ENCODE measurements around the gene SCAP.

DNA sequence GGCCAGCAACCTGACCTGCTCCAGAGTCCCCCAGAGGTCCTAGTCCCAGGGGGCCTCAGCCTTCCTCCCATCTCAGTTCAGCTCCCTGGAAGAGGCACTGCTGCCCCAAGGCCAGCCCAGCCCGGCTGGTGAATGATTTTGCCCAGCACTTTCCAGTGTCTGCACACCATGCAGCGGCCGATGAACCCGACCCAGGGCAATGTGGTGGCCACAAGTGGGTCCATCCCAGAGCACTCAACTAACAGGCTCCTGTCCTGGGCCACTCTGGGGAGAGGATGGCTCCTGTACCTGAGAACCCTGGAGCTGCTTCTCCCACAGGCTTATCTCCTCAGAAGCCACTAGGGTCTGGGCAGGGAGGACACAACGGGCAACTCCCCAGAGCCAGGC is 55.7 kb downstream of the SCAP start:
- TF ChIP-seq POLR2A (IDR thresholded peaks at IDR 0.05; ENCODE audit: low read depth, low read length) (no peak), RCOR1 (IDR thresholded peaks at IDR 0.05; ENCODE audit: insufficient replicate concordance, low read length) (no peak), USF2 (IDR thresholded peaks at IDR 0.05; ENCODE audit: low read depth, low read length) (no peak), CEBPB (IDR thresholded peaks at IDR 0.05; ENCODE audit: low read depth, low read length) (no peak), NFE2L2 (IDR thresholded peaks at IDR 0.05; ENCODE audit: low read depth, low read length) (no peak), CHD1 (IDR thresholded peaks at IDR 0.05; ENCODE audit: low read depth, low read length) (no peak), MAZ (IDR thresholded peaks at IDR 0.05; ENCODE audit: borderline replicate concordance, low read depth, low read length) (no peak), BHLHE40 (IDR thresholded peaks at IDR 0.05; ENCODE audit: low read depth, low read length) (no peak), FOS (IDR thresholded peaks at IDR 0.05; ENCODE audit: low read depth, low read length) (no peak), MXI1 (IDR thresholded peaks at IDR 0.05; ENCODE audit: borderline replicate concordance, low read depth, low read length) (no peak), RAD21 (IDR thresholded peaks at IDR 0.05; ENCODE audit: low read length) (no peak), ELK1 (IDR thresholded peaks at IDR 0.05; ENCODE audit: borderline replicate concordance, low read depth, low read length) (no peak), SMC3 (IDR thresholded peaks at IDR 0.05; ENCODE audit: low read depth, low read length) (no peak)
- TF ChIP-seq, protein P1, sequence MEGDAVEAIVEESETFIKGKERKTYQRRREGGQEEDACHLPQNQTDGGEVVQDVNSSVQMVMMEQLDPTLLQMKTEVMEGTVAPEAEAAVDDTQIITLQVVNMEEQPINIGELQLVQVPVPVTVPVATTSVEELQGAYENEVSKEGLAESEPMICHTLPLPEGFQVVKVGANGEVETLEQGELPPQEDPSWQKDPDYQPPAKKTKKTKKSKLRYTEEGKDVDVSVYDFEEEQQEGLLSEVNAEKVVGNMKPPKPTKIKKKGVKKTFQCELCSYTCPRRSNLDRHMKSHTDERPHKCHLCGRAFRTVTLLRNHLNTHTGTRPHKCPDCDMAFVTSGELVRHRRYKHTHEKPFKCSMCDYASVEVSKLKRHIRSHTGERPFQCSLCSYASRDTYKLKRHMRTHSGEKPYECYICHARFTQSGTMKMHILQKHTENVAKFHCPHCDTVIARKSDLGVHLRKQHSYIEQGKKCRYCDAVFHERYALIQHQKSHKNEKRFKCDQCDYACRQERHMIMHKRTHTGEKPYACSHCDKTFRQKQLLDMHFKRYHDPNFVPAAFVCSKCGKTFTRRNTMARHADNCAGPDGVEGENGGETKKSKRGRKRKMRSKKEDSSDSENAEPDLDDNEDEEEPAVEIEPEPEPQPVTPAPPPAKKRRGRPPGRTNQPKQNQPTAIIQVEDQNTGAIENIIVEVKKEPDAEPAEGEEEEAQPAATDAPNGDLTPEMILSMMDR (conservative IDR thresholded peaks at IDR 0.05; ENCODE audit: low read depth, low read length): no peak

Measured in IMR-90 (cell line).